Activated CD4-positive, alpha-beta memory T cell treated with anti-CD3 and anti-CD28 coated beads for 36 hours (primary cell): Measurements from ENCODE around the gene HTRA2. TPM values are rescaled to one million over a fixed set of nuclear protein-coding genes. Genes with fewer than 3 reads are reported as not detected.

Experiments
- CTCF ChIA-PET: fragments of 350-600 bp; sonication (Branson Sonifier 250); formaldehyde crosslinking; loops from one replicate; lab custom pipeline; 2021; ENCODE audit warnings: antibody characterized with exemption, inconsistent platforms; lab: Charles Lee
- POLR2A ChIA-PET: fragments of 350-600 bp; sonication (Branson Sonifier 250); formaldehyde crosslinking; loops from one replicate; lab custom pipeline; 2021; ENCODE audit warnings: antibody characterized with exemption; lab: Charles Lee
- DNase-seq: peaks from one replicate; pipeline ENCODE4 v3.0.0-alpha.2; 2020
- H3K27ac Mint-ChIP-seq: one replicate; pipeline ENCODE4 v1.8.0; 2021; ENCODE audit warnings: mixed read lengths
- H3K27me3 Mint-ChIP-seq: one replicate; pipeline ENCODE4 v1.8.0; 2021; ENCODE audit warnings: mixed read lengths
- H3K36me3 Mint-ChIP-seq: one replicate; pipeline ENCODE4 v1.8.0; 2021; ENCODE audit warnings: mixed read lengths
- H3K4me1 Mint-ChIP-seq: one replicate; pipeline ENCODE4 v1.8.0; 2021; ENCODE audit warnings: low read depth, mixed read lengths
- H3K4me3 Mint-ChIP-seq: one replicate; pipeline ENCODE4 v1.8.0; 2021; ENCODE audit warnings: mild to moderate bottlenecking, mixed read lengths
- H3K9me3 Mint-ChIP-seq: one replicate; pipeline ENCODE4 v1.8.0; 2021; ENCODE audit warnings: mixed read lengths
- intact Hi-C: fragments of 100-400 bp; cut with micrococcal nuclease; formaldehyde crosslinking; loops from one replicate; pipeline ENCODE4 v1.15.1; 2023
- total RNA-seq, 2 experiments: library from RNA; stranded (reverse); gene quantifications; one replicate each; pipeline ENCODE4 v1.2.3, GENCODE V29; 2021

HTRA2 gene
- total RNA-seq, 2 experiments from 2014 or later, result 70.6 to 72.3 TPM

DNA sequence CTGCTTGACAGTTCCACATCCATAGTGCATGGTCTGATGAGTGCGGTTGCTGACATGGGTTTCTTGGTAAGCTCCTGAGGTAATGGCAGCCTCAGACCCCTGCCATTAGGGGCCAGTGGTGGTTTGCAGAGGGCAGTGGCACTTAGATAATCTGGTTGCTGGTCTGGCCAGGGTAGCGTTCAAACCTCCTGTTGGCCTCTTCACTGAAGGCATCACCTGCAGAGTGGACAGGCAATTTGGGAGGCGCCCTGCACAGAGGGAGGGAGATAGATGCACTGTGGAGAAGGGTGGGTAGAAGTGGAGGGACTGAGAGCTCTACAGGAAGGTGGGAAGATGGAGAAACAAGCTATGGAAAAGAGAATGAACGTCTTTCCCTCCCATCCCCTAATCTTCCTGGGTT is 3.7 kb downstream of the HTRA2 start:
- CTCF ChIA-PET, result interaction anchor here (1.1 to 1.8 kb wide), 3 partner anchors 11 to 284 kb away, joined by 3 to 9 read pairs (median 7); no protein-coding TSS in a partner anchor
- no peaks in the 10 kb centered on the region for H3K9me3 Mint-ChIP-seq
- intact Hi-C loops, result loop anchor here (5.0 kb wide), 2 partner anchors 36 to 39 kb away; partner anchors contain the start of gene LBX2
- POLR2A ChIA-PET, result no interaction called here
- H3K36me3 Mint-ChIP-seq, result peaks cover 34% of the 10 kb centered on the region
- no peak overlapping the region for H3K4me3 Mint-ChIP-seq
- H3K4me1 Mint-ChIP-seq, result peaks cover 25% of the 10 kb centered on the region
- DNase-seq, result no peak
- H3K27me3 Mint-ChIP-seq, result peaks cover 8% of the 10 kb centered on the region
- no peak overlapping the region for H3K27ac Mint-ChIP-seq

- DNase-seq, result no peak
- H3K27ac Mint-ChIP-seq, result no peak overlapping the region
- no peak overlapping the region for H3K4me3 Mint-ChIP-seq
- H3K4me1 Mint-ChIP-seq, result peaks cover 20% of the 10 kb centered on the region
- H3K27me3 Mint-ChIP-seq, result peaks cover 15% of the 10 kb centered on the region
- H3K9me3 Mint-ChIP-seq, result no peaks in the 10 kb centered on the region
- intact Hi-C loops, result loop anchor here (5.0 kb wide), 2 partner anchors 37 to 38 kb away; partner anchors contain the start of gene LBX2
- ChIA-PET CTCF (no interaction called here), POLR2A (no interaction called here)
- H3K36me3 Mint-ChIP-seq, result peaks cover 30% of the 10 kb centered on the region
Observed at GRCh38 chr2:74534411-74534810, 4.7 kb downstream of the HTRA2 start.

DNA sequence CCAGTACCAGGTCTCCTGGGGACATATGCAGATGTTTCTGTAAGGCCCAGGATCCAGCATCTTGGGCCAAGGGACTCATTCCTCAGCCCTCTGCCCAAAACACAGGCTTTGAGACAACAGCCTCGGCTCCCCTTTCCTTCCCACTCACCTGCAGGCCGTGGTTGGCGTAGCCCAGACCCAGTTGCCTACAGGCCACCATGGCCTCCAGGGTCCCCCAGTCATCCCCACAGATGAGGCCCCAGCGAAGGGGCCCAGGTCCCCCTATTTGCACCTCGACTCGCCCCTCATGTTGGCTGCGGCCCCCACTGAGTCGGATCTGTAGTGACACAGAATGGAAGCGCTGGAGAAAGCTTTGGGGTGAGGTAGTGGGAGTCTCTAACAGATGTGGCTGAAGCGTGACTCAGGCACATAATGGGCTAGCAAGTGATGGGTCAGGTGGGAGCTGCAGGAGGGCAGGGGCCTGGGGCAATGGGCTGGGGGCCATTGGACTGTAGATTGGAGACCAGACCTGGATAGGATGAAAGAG is 5.8 kb downstream of the HTRA2 start:
- ChIA-PET CTCF (no interaction called here), POLR2A (no interaction called here)
- intact Hi-C loops, result no loop called here
- Mint-ChIP-seq H3K9me3 (no peaks in the 10 kb centered on the region), H3K27me3 (peaks cover 15% of the 10 kb centered on the region), H3K4me1 (peaks cover 19% of the 10 kb centered on the region), H3K4me3 (no peak overlapping the region), H3K36me3 (peaks cover 28% of the 10 kb centered on the region), H3K27ac (no peak overlapping the region)
- no peak for DNase-seq

DNA sequence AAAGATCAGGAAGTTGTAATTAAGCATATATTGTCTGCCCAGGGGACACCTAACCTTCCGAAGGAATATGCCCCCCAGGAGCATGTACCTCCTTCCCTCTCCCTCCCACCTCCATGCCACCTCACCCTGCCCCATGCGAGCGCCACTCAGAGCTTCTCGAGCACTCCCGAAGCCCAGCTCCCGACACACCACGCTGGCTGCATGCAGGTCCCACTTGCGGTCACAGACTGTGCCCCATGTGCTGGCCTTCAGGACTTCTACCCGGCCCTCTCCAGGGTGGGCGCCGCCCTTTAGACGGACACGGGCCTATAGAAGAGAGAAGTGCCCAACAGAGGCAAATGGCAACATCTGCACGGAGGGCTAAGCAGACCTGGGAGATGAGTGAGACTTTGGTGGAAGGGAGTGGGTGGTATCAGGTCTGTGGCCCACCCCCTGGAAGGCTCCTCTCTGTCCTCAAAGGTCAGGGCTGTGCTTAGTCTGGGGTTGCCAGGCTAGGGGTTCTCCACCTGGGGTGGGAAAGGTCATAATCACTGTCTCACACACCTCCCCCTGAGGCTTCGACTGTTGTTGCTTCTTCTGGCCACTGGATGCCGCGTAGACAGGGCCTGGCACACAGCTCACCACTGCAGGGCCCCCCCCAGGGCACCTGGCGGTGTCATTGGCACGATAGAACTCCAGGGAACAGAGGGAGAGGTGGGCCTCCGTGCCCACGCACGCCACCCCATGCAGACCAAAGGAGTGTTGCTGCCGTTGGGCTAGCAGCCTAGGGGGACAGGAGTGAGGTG is 6.6 kb downstream of the HTRA2 start:
- Mint-ChIP-seq H3K27me3 (peaks cover 18% of the 10 kb centered on the region), H3K9me3 (no peaks in the 10 kb centered on the region), H3K4me1 (peaks cover 11% of the 10 kb centered on the region), H3K4me3 (no peak overlapping the region), H3K27ac (no peak overlapping the region), H3K36me3 (peaks cover 21% of the 10 kb centered on the region)
- ChIA-PET CTCF (no interaction called here), POLR2A (no interaction called here)
- DNase-seq, result no peak
- intact Hi-C loops, result no loop called here

DNA sequence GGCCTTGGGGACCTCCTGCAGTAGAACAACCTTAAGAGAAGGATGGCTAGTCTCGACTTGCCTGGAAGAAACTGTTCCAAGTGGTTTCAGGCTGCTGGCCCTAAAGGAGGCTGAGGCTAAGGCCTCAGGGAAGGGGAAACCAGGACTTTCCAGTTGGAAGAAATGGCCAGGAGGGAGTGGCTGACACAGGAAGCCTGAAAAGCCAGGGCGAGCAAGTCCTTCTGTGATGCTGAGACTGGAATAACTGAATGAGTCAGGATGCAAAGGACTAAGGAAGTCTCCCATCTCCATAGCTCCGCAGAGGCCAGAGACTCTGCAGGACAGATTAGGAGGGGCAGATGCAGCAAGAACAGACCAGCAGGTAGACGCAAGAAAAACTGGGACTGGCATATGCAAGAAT is 7.4 kb downstream of the HTRA2 start:
- no peaks in the 10 kb centered on the region for H3K9me3 Mint-ChIP-seq
- peaks cover 18% of the 10 kb centered on the region for H3K27me3 Mint-ChIP-seq
- intact Hi-C loops, result no loop called here
- no peak overlapping the region for H3K27ac Mint-ChIP-seq
- H3K4me3 Mint-ChIP-seq, result no peak overlapping the region
- POLR2A ChIA-PET, result no interaction called here
- CTCF ChIA-PET, result no interaction called here
- H3K36me3 Mint-ChIP-seq, result peaks cover 13% of the 10 kb centered on the region
- DNase-seq, result no peak
- peaks cover 4% of the 10 kb centered on the region for H3K4me1 Mint-ChIP-seq

- DNase-seq, result no peak
- Mint-ChIP-seq H3K4me1 (no peaks in the 10 kb centered on the region), H3K4me3 (no peak overlapping the region), H3K27me3 (peaks cover 22% of the 10 kb centered on the region), H3K27ac (no peak overlapping the region), H3K36me3 (peaks cover under 1% of the 10 kb centered on the region), H3K9me3 (no peaks in the 10 kb centered on the region)
- intact Hi-C loops, result no loop called here
- POLR2A ChIA-PET, result no interaction called here
- CTCF ChIA-PET, result interaction anchor here (1.1 to 1.5 kb wide), 2 partner anchors 48 to 57 kb away, joined by 3 to 6 read pairs; no protein-coding TSS in a partner anchor
Observed at GRCh38 chr2:74538881-74539339, 9.2 kb downstream of the HTRA2 start.

- Mint-ChIP-seq H3K4me3 (no peak overlapping the region), H3K4me1 (no peaks in the 10 kb centered on the region), H3K9me3 (no peaks in the 10 kb centered on the region), H3K36me3 (no peaks in the 10 kb centered on the region), H3K27ac (no peak overlapping the region), H3K27me3 (peaks cover 22% of the 10 kb centered on the region)
- DNase-seq, result no peak
- POLR2A ChIA-PET, result no interaction called here
- intact Hi-C loops, result no loop called here
- CTCF ChIA-PET, result no interaction called here
Observed at GRCh38 chr2:74540291-74540690, 10.6 kb downstream of the HTRA2 start.

DNA sequence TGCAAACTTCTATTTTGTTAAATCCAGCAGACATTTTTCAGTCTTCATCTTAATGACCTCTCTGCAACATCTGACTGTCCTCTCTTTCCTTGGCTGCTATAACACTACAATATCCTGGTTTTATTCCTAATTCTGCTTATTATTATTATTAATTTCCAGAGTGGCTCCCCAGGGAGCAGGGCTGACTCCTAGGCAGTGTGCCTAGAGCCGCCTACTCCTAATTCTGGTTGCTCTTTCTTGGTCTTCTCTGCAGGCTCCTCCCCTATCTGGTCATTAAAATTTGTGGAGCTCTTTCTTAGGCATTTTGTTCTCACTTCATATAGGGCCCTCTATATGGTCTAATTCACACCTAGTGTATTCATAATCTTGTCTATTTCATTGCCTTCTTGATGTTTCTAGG is 13.2 kb downstream of the HTRA2 start:
- H3K36me3 Mint-ChIP-seq, result no peaks in the 10 kb centered on the region
- DNase-seq, result no peak
- ChIA-PET CTCF (interaction anchor here (1.0 to 1.1 kb wide), 2 partner anchors 42 to 46 kb away, joined by 3 to 4 read pairs; no protein-coding TSS in a partner anchor), POLR2A (no interaction called here)
- H3K27me3 Mint-ChIP-seq, result peaks cover 24% of the 10 kb centered on the region
- no peaks in the 10 kb centered on the region for H3K4me1 Mint-ChIP-seq
- no peaks in the 10 kb centered on the region for H3K9me3 Mint-ChIP-seq
- intact Hi-C loops, result no loop called here
- no peak overlapping the region for H3K27ac Mint-ChIP-seq
- H3K4me3 Mint-ChIP-seq, result no peak overlapping the region

DNA sequence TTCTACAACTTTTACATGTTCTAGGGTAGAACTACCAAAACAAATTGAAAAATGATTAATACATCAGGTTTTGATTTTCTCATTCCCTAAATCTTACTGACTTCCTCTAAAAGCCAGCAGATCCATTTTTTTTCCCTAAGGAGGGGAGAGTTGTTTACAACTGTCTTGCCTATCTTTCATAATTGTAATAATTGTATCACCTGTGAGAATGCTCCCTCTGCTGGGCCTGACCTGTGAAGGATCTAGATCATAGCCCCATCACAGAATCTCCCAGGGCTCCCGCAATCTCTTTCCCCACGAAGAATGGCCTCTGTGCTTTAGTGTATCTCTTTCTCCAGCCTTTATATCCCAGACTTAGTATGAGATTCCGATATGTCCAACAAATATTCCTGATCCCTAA is 14.9 kb downstream of the HTRA2 start:
- H3K9me3 Mint-ChIP-seq, result no peaks in the 10 kb centered on the region
- peaks cover 6% of the 10 kb centered on the region for H3K4me1 Mint-ChIP-seq
- DNase-seq, result no peak
- intact Hi-C loops, result no loop called here
- no peak overlapping the region for H3K27ac Mint-ChIP-seq
- ChIA-PET POLR2A (interaction anchor here (1.3 kb wide), 1 partner anchor 13 kb away, joined by 3 read pairs; no protein-coding TSS in a partner anchor), CTCF (interaction anchor here (0.6 to 2.5 kb wide), 6 partner anchors 10 to 62 kb away, joined by 3 to 7 read pairs (median 4); partner anchors contain the start of genes CCDC142, DOK1, LOXL3 and TTC31)
- no peak overlapping the region for H3K4me3 Mint-ChIP-seq
- H3K27me3 Mint-ChIP-seq, result peaks cover 21% of the 10 kb centered on the region
- no peaks in the 10 kb centered on the region for H3K36me3 Mint-ChIP-seq

DNA sequence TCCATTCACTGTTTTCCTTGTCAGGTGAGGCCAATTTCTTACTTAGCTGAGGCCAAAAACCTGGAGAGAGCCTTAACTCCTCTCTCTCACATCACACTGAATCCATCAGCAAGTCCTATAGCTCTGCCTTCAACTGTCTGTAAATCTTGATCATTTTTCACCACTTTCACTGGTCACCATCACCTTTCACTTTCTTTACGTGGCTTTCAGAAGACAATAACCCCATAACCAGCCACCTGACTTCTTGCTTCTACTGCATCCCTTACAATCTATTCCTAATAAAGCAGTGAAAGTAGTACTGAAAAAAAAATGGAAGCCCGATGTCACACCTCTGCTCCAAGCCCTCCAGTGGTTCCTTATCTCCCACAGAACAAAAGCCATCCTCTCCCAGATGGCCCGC is 16.3 kb downstream of the HTRA2 start:
- no peak overlapping the region for H3K27ac Mint-ChIP-seq
- H3K9me3 Mint-ChIP-seq, result no peaks in the 10 kb centered on the region
- CTCF ChIA-PET, result interaction anchor here (1.9 to 2.5 kb wide), 2 partner anchors 30 to 42 kb away, joined by 5 to 7 read pairs; no protein-coding TSS in a partner anchor
- peaks cover 6% of the 10 kb centered on the region for H3K4me1 Mint-ChIP-seq
- intact Hi-C loops, result no loop called here
- POLR2A ChIA-PET, result interaction anchor here (1.3 kb wide), 1 partner anchor 14 kb away, joined by 3 read pairs; no protein-coding TSS in a partner anchor
- H3K27me3 Mint-ChIP-seq, result peaks cover 26% of the 10 kb centered on the region
- H3K4me3 Mint-ChIP-seq, result no peak overlapping the region
- DNase-seq, result no peak
- no peaks in the 10 kb centered on the region for H3K36me3 Mint-ChIP-seq

- peak overlapping the region; percentile 66 for H3K4me3 Mint-ChIP-seq
- no peaks in the 10 kb centered on the region for H3K9me3 Mint-ChIP-seq
- intact Hi-C loops, result no loop called here
- ChIA-PET CTCF (interaction anchor here (0.5 kb wide), 1 partner anchor 398 kb away, joined by 5 read pairs; no protein-coding TSS in a partner anchor), POLR2A (no interaction called here)
- no peaks in the 10 kb centered on the region for H3K36me3 Mint-ChIP-seq
- no peak overlapping the region for H3K27ac Mint-ChIP-seq
- H3K27me3 Mint-ChIP-seq, result peaks cover 21% of the 10 kb centered on the region
- DNase-seq, result no peak
- peaks cover 8% of the 10 kb centered on the region for H3K4me1 Mint-ChIP-seq
Observed at GRCh38 chr2:74548285-74548899, 18.7 kb downstream of the HTRA2 start.
